Measurements from ENCODE around the gene SWAP70. TPM values are rescaled to one million over a fixed set of nuclear protein-coding genes. Genes with fewer than 3 reads are reported as not detected.
"Not testable (repeated sequence)": the region's sequence is repeated elsewhere in the genome, so short reads cannot be mapped to it uniquely, and the experiment has no call there.

Gene SWAP70
- total RNA-seq, 1 donor from 2014 or later, result 33.7 TPM

- TF ChIP-seq EZH2 (IDR thresholded peaks at IDR 0.05; ENCODE audit: insufficient read depth, low read length) (no peak), CTCF (IDR thresholded peaks at IDR 0.05; ENCODE audit: insufficient read depth, low read depth, low read length) (no peak)
- Histone ChIP-seq H3K36me3 (ENCODE audit: insufficient read depth, low read length) (no peaks in the 10 kb centered on the region), H3K9me3 (ENCODE audit: insufficient read depth, low read depth, low read length) (no peaks in the 10 kb centered on the region), H3K79me2 (ENCODE audit: insufficient read depth, low read length) (peaks cover 31% of the 10 kb centered on the region), H3K4me2 (ENCODE audit: low read length) (no peak overlapping the region), H3K27me3 (ENCODE audit: insufficient read depth, low read length) (no peaks in the 10 kb centered on the region), H3K27ac (ENCODE audit: low read depth, low read length) (no peak overlapping the region), H3K4me1 (ENCODE audit: insufficient read depth, low read length) (peaks cover 4% of the 10 kb centered on the region), H4K20me1 (ENCODE audit: insufficient read depth, low read length) (peaks cover 16% of the 10 kb centered on the region), H3K4me3 (ENCODE audit: insufficient read depth, low read depth, low read length) (no peak overlapping the region), H3K9ac (ENCODE audit: low read length) (no peak overlapping the region), H2AFZ (ENCODE audit: low read depth, low read length) (no peak overlapping the region)
- peaks cover 22% of the 10 kb centered on the region for H3K4me1 Mint-ChIP-seq (ENCODE audit: low read depth, unreplicated experiment)
- FAIRE-seq (no peak), DNase-seq (ENCODE audit: low read depth) (no peak)
- no peaks in the 10 kb centered on the region for H3K9me3 Mint-ChIP-seq (ENCODE audit: unreplicated experiment)
- no peaks in the 10 kb centered on the region for H3K36me3 Mint-ChIP-seq (ENCODE audit: low read depth, unreplicated experiment)
- no peaks in the 10 kb centered on the region for H3K27me3 Mint-ChIP-seq (ENCODE audit: low read depth, unreplicated experiment)
- H3K27ac Mint-ChIP-seq (ENCODE audit: unreplicated experiment), result no peak overlapping the region
- H3K4me3 Mint-ChIP-seq (ENCODE audit: unreplicated experiment), result no peak overlapping the region
Measured at GRCh38 chr11:9704037-9704436, 40.2 kb downstream of the SWAP70 start.

- Mint-ChIP-seq H3K36me3 (ENCODE audit: low read depth, unreplicated experiment) (no peaks in the 10 kb centered on the region), H3K9me3 (ENCODE audit: unreplicated experiment) (no peaks in the 10 kb centered on the region), H3K27ac (ENCODE audit: unreplicated experiment) (no peak overlapping the region), H3K4me1 (ENCODE audit: low read depth, unreplicated experiment) (peaks cover 22% of the 10 kb centered on the region), H3K27me3 (ENCODE audit: low read depth, unreplicated experiment) (no peaks in the 10 kb centered on the region), H3K4me3 (ENCODE audit: unreplicated experiment) (no peak overlapping the region)
- Histone ChIP-seq H3K4me2 (ENCODE audit: low read length) (no peak overlapping the region), H3K27ac (ENCODE audit: low read depth, low read length) (no peak overlapping the region), H3K27me3 (ENCODE audit: insufficient read depth, low read length) (no peaks in the 10 kb centered on the region), H3K79me2 (ENCODE audit: insufficient read depth, low read length) (peaks cover 35% of the 10 kb centered on the region), H4K20me1 (ENCODE audit: insufficient read depth, low read length) (peaks cover 21% of the 10 kb centered on the region), H3K4me3 (ENCODE audit: insufficient read depth, low read depth, low read length) (no peak overlapping the region), H3K36me3 (ENCODE audit: insufficient read depth, low read length) (no peaks in the 10 kb centered on the region), H3K9ac (ENCODE audit: low read length) (no peak overlapping the region), H3K9me3 (ENCODE audit: insufficient read depth, low read depth, low read length) (no peaks in the 10 kb centered on the region), H3K4me1 (ENCODE audit: insufficient read depth, low read length) (peaks cover 4% of the 10 kb centered on the region), H2AFZ (ENCODE audit: low read depth, low read length) (no peak overlapping the region)
- no peak for DNase-seq (ENCODE audit: low read depth)
- TF ChIP-seq EZH2 (IDR thresholded peaks at IDR 0.05; ENCODE audit: insufficient read depth, low read length) (no peak), CTCF (IDR thresholded peaks at IDR 0.05; ENCODE audit: insufficient read depth, low read depth, low read length) (no peak)
- no peak for FAIRE-seq
Measured at GRCh38 chr11:9704620-9705019, 40.7 kb downstream of the SWAP70 start.

GRCh38 chr11:9705361-9705760 lies 41.5 kb downstream of the SWAP70 start:
- not testable (repeated sequence) for H3K9ac ChIP-seq (ENCODE audit: low read length); H3K4me3 Mint-ChIP-seq (ENCODE audit: unreplicated experiment); H3K27me3 Mint-ChIP-seq (ENCODE audit: low read depth, unreplicated experiment); H2AFZ ChIP-seq (ENCODE audit: low read depth, low read length); H3K4me1 ChIP-seq (ENCODE audit: insufficient read depth, low read length); H3K4me3 ChIP-seq (ENCODE audit: insufficient read depth, low read depth, low read length); H3K4me2 ChIP-seq (ENCODE audit: low read length); H3K9me3 ChIP-seq (ENCODE audit: insufficient read depth, low read depth, low read length); H3K9me3 Mint-ChIP-seq (ENCODE audit: unreplicated experiment); DNase-seq (ENCODE audit: low read depth); H3K27me3 ChIP-seq (ENCODE audit: insufficient read depth, low read length); H3K27ac ChIP-seq (ENCODE audit: low read depth, low read length); H3K36me3 ChIP-seq (ENCODE audit: insufficient read depth, low read length); H3K36me3 Mint-ChIP-seq (ENCODE audit: low read depth, unreplicated experiment); H3K27ac Mint-ChIP-seq (ENCODE audit: unreplicated experiment); FAIRE-seq
- peaks cover 24% of the 10 kb centered on the region for H3K4me1 Mint-ChIP-seq (ENCODE audit: low read depth, unreplicated experiment)
- peaks cover 37% of the 10 kb centered on the region for H3K79me2 ChIP-seq (ENCODE audit: insufficient read depth, low read length)
- H4K20me1 ChIP-seq (ENCODE audit: insufficient read depth, low read length), result peaks cover 21% of the 10 kb centered on the region

Data from astrocyte (in vitro differentiated cells and primary cell).